Dendritic cell treated with granulocyte-macrophage colony-stimulating factor and Interleukin-4, amounts not matched to agents 40 ng/mL and 50 ng/mL, for 4 days (primary cell): Measurements from ENCODE around the gene SF3B5.

Source experiments
- H3K27ac Mint-ChIP-seq: one replicate; pipeline ENCODE4 v1.8.0; 2022; ENCODE audit warnings: mild to moderate bottlenecking, mixed read lengths
- H3K27me3 Mint-ChIP-seq: one replicate; pipeline ENCODE4 v1.8.0; 2022; ENCODE audit warnings: mild to moderate bottlenecking, mixed read lengths
- H3K36me3 Mint-ChIP-seq: one replicate; pipeline ENCODE4 v1.8.0; 2022; ENCODE audit warnings: low read depth, mixed read lengths
- H3K4me1 Mint-ChIP-seq: one replicate; pipeline ENCODE4 v1.8.0; 2022; ENCODE audit warnings: low read depth, mixed read lengths
- H3K4me3 Mint-ChIP-seq: one replicate; pipeline ENCODE4 v1.8.0; 2022; ENCODE audit warnings: mild to moderate bottlenecking, moderate library complexity, mixed read lengths
- H3K9me3 Mint-ChIP-seq: one replicate; pipeline ENCODE4 v1.8.0; 2022; ENCODE audit warnings: mixed read lengths
- intact Hi-C: fragments of 100-400 bp; cut with micrococcal nuclease; formaldehyde crosslinking; loops from one replicate; pipeline ENCODE4 v1.15.0; 2022

The SF3B5 gene

DNA sequence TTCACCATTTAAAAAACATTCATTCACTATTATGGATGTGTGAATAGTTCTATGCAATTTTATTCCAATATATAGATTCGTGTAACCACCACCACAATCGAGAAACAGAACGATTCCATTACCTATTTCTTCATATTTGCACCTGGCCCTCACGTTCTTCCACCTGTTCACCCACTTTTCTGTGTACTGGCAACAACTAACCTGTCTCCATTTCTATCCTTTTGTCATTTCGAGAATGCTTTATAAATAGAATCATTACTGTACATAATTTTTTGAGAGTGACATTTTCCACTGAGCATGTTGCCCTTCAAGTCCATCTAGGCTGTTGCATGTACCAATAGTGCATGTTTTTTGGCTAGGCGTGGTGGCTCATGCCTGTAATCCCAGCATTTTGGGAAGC is 31.7 kb upstream of the SF3B5 start:
- Mint-ChIP-seq H3K9me3 (no peaks in the 10 kb centered on the region), H3K4me1 (peaks cover 46% of the 10 kb centered on the region), H3K36me3 (no peaks in the 10 kb centered on the region), H3K27ac (no peak overlapping the region), H3K4me3 (no peak overlapping the region), H3K27me3 (no peaks in the 10 kb centered on the region)
- intact Hi-C loops: no loop called here

DNA sequence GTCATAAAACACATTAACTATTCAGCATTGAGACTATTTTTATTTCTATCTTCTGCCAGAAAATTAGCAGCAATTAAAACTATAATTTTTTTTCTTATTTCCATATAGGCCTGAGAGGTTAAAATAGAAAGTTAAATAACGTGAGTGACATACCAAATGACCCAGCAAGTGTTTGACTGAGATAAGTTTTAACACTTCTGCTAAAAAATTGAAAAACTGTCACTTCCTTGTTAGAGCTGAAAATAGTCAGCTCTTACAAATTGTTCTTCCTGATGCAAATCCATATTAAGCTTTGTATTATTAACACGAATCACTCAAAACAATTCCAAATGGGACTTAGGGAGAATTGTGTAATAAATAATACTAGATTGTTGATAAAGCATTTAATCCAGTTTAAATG is 28.5 kb upstream of the SF3B5 start:
- Mint-ChIP-seq H3K36me3 (no peaks in the 10 kb centered on the region), H3K4me3 (no peak overlapping the region), H3K9me3 (no peaks in the 10 kb centered on the region), H3K4me1 (peaks cover 24% of the 10 kb centered on the region), H3K27ac (peak overlapping the region; percentile 74), H3K27me3 (no peaks in the 10 kb centered on the region)
- intact Hi-C loops: no loop called here

DNA sequence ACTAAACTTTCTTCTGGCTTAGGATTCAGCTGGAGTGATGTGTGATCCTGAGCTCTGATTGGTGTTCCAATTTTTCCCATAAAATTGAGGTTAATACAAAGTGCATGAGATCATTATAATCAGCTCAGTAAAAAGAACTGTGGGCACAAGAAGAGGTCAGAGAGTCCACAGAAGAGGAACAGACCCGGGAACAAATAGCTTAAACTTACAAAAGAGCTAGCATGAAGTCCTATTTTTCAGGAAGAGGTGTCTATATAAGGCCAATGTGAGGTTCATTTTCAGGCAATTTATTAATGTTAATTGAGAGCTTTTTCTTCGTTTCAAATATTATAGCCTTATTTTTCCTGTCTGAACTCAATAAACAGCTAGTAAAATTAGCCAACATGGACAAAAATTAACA is 28.0 kb upstream of the SF3B5 start:
- Mint-ChIP-seq H3K36me3 (no peaks in the 10 kb centered on the region), H3K9me3 (no peaks in the 10 kb centered on the region), H3K4me3 (no peak overlapping the region), H3K4me1 (peaks cover 24% of the 10 kb centered on the region), H3K27ac (peak overlapping the region; percentile 74), H3K27me3 (no peaks in the 10 kb centered on the region)
- intact Hi-C loops: no loop called here

DNA sequence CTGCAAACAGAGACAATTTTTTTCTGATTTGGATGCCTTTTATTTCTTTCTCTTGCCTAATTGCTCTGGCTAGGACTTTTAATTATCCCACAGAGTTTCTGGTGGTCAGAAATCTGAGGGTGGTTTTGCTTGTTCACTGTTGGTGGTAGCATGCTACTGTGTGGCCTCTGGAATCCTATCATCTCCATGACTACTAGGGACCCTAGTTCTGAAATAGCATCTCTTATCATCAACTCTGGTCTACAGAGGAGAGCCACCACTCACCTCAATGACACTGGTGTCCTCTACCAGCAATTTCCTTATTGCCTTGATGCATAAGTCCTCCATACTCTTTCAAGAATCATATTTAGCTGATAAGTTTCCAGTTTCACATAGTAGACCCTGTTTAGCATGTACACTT is 27.5 kb upstream of the SF3B5 start:
- H3K36me3 Mint-ChIP-seq: no peaks in the 10 kb centered on the region
- intact Hi-C loops: no loop called here
- peaks cover 24% of the 10 kb centered on the region for H3K4me1 Mint-ChIP-seq
- H3K9me3 Mint-ChIP-seq: no peaks in the 10 kb centered on the region
- H3K27me3 Mint-ChIP-seq: no peaks in the 10 kb centered on the region
- H3K4me3 Mint-ChIP-seq: no peak overlapping the region
- H3K27ac Mint-ChIP-seq: peak overlapping the region; percentile 74

DNA sequence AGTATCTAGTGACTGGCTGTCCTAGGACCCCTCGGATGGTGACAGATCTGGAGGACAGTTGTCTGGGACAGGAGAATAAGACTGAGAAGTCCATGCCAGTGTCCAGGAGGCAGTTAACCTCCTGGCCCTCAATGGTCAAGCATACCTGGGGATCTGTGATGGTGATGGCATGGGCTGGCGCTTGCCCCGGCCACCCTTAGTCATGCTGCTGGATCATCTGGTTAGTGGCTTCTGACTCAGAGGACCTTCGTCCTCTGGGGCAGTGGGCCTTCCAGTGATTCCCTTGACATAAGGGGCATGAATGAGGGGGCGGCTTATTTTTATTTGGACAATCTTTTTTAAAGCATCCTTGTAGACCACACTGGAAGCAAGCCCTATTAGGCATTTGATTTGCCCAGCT is 24.0 kb upstream of the SF3B5 start:
- H3K27ac Mint-ChIP-seq: no peak overlapping the region
- no peaks in the 10 kb centered on the region for H3K36me3 Mint-ChIP-seq
- H3K4me1 Mint-ChIP-seq: peaks cover 18% of the 10 kb centered on the region
- no peaks in the 10 kb centered on the region for H3K9me3 Mint-ChIP-seq
- no peaks in the 10 kb centered on the region for H3K27me3 Mint-ChIP-seq
- H3K4me3 Mint-ChIP-seq: no peak overlapping the region
- intact Hi-C loops: no loop called here

DNA sequence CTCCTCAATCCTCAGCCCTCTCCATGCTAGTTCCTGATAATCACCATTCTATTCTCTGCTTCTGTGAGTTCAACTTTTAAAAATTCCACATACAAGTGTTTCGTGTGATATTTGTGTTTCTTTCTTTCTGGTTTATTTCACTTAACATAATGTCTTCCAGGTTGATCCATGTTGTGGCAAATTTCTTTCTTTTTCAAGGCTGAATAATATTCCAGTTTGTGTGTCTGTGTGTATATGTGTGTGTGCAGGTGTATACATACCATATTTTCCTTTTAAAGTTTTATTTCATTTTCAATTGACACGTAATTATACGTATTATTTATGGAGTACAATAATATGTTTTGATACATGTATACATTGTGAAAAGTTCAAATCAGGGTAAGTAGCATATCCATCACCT is 19.8 kb upstream of the SF3B5 start:
- no peaks in the 10 kb centered on the region for H3K36me3 Mint-ChIP-seq
- no peaks in the 10 kb centered on the region for H3K9me3 Mint-ChIP-seq
- intact Hi-C loops: no loop called here
- no peak overlapping the region for H3K4me3 Mint-ChIP-seq
- no peaks in the 10 kb centered on the region for H3K4me1 Mint-ChIP-seq
- H3K27ac Mint-ChIP-seq: no peak overlapping the region
- H3K27me3 Mint-ChIP-seq: no peaks in the 10 kb centered on the region

DNA sequence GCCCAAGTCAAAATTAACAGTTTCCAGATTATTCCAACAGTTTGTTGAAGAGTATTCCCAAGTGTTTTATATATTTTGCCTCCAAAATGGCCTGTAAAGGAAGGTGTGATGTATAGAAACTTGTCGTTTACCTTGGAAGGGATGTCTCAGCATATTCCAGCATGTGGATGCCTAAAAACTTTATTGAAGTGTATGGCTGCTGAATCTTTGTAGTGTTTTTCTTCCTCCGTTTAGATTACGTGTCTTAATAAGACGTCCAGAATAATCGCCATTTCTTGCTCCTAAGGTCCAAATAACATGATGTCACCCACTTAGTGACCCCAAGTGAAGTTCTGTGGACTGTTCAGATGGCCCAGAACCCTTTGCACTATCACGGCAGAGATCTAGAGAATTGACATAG is 18.0 kb upstream of the SF3B5 start:
- H3K36me3 Mint-ChIP-seq: no peaks in the 10 kb centered on the region
- H3K27me3 Mint-ChIP-seq: no peaks in the 10 kb centered on the region
- no peak overlapping the region for H3K4me3 Mint-ChIP-seq
- intact Hi-C loops: no loop called here
- no peaks in the 10 kb centered on the region for H3K9me3 Mint-ChIP-seq
- no peak overlapping the region for H3K27ac Mint-ChIP-seq
- no peaks in the 10 kb centered on the region for H3K4me1 Mint-ChIP-seq

DNA sequence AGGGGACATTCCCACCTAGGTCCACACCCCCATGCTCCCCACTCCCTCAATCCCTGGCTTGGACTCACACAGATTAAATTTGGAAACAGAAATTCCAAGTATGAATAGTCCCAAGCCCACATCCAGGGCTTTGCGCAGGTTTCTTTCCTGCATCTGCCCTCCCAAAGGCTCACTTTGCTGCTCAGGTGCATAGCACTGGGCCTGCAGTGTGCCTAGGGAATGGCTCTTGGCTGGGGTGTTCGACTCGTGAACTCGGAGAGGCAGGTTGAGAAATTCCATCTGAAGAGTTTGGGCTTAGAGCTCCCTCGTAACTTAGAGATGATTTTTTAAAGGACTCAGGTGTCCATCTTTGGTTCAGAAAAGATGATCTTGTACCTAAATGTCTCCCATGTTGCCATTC is 14.8 kb upstream of the SF3B5 start:
- Mint-ChIP-seq H3K27me3 (no peaks in the 10 kb centered on the region), H3K4me1 (no peaks in the 10 kb centered on the region), H3K4me3 (no peak overlapping the region), H3K27ac (no peak overlapping the region), H3K36me3 (no peaks in the 10 kb centered on the region), H3K9me3 (no peaks in the 10 kb centered on the region)
- intact Hi-C loops: no loop called here

DNA sequence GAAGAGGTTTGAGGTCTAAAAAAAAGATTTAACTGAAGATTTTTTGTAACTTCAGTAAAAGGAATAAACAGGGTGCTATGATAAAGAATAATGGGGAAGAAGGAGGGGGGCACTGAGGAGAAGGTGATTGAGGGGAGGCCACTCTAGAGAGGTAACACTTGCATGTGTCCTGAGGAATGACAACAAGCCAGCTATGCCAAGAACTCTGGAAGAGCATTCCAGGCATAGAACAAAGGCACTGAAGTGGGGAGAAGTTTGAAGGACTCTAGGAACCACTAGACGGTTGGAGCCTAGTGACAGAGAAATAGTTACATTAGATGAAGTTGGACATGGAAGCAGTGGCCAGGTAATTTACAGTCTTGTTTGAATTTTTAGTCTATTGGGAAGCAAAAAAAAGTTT is 10.8 kb upstream of the SF3B5 start:
- Mint-ChIP-seq H3K27me3 (no peaks in the 10 kb centered on the region), H3K27ac (no peak overlapping the region), H3K36me3 (no peaks in the 10 kb centered on the region), H3K4me1 (no peaks in the 10 kb centered on the region), H3K4me3 (no peak overlapping the region), H3K9me3 (no peaks in the 10 kb centered on the region)
- intact Hi-C loops: loop anchor here (5.0 kb wide), 1 partner anchor 36 kb away; no protein-coding TSS in a partner anchor

DNA sequence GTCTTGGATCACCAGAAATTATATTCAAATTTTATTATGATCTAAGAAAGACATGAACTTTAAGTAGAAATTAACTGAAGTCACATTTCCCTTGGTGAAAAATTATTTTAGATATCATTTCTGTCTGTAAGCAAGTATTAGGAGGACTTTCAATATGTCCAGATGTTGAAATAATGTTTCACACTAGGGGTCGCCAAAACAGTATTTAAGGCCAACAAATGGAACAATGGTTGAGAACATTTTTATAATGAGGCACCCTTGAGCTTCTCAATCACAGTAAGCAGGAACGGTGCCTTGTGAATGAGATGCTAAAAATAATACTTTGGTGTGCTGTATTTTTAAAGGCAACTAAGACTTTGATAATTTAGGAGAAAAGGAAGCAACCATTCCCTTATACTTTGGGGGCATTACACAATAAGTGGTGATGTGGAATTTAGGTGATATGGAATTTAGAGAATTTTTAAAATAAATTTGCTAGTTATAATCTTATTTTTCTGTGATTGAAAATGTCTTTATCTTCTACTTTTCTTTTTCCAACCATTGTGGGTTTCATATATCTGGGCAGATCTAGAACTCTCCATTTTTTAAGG is 9.6 kb upstream of the SF3B5 start:
- Mint-ChIP-seq H3K36me3 (no peaks in the 10 kb centered on the region), H3K4me3 (no peak overlapping the region), H3K9me3 (no peaks in the 10 kb centered on the region), H3K27me3 (no peaks in the 10 kb centered on the region), H3K27ac (no peak overlapping the region), H3K4me1 (no peaks in the 10 kb centered on the region)
- intact Hi-C loops: loop anchor here (1.0 to 5.0 kb wide), 3 partner anchors 37 to 378 kb away; no protein-coding TSS in a partner anchor

DNA sequence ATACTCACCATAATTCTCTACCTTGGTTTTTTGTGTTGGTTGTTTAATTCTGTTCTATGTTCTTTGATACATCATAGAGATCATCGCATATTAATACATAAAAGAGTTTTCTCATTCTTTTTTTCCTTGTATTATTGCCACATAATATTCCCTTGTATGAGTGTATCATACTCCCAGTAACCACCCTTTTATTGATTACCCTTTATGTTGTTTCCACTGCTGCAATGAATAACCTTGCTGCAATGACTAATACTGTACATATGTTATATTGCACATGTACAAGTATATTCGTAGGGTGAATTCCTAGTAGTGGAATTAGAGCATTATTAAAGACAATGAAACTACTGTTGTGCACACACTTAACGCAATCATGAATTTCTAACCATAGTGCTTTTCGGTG is 9.1 kb upstream of the SF3B5 start:
- no peak overlapping the region for H3K27ac Mint-ChIP-seq
- no peaks in the 10 kb centered on the region for H3K9me3 Mint-ChIP-seq
- H3K4me3 Mint-ChIP-seq: no peak overlapping the region
- intact Hi-C loops: loop anchor here (2.0 kb wide), 1 partner anchor 378 kb away; no protein-coding TSS in a partner anchor
- H3K27me3 Mint-ChIP-seq: no peaks in the 10 kb centered on the region
- H3K4me1 Mint-ChIP-seq: no peaks in the 10 kb centered on the region
- H3K36me3 Mint-ChIP-seq: no peaks in the 10 kb centered on the region

DNA sequence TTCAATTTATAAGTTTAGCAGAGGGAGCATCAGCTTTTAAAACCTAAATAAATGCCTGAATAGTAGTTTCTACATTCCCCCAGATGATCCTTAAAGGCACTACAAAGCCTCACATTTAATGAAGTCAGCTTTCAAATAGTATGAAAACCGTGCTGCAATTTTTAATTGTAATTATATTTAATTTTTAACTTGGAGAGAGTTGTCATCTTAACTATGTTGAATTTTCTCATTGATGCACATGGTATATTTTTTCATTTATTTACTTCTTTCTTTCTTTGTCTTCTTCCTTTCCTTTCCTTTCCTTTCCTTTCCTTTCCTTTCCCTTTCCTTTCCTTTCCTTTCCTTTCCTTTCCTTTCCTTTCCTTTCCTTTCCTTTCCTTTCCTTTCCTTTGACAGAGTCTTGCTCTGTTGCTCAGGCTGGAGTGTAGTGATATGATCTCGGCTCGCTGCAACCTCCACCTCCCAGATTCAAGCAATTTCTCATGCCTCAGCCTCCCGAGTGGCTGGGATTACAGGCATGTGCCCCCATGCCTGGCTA is 7.7 kb upstream of the SF3B5 start:
- intact Hi-C loops: no loop called here
- Mint-ChIP-seq H3K27me3 (no peaks in the 10 kb centered on the region), H3K27ac (no peak overlapping the region), H3K36me3 (no peaks in the 10 kb centered on the region), H3K4me3 (no peak overlapping the region), H3K4me1 (no peaks in the 10 kb centered on the region), H3K9me3 (no peaks in the 10 kb centered on the region)

DNA sequence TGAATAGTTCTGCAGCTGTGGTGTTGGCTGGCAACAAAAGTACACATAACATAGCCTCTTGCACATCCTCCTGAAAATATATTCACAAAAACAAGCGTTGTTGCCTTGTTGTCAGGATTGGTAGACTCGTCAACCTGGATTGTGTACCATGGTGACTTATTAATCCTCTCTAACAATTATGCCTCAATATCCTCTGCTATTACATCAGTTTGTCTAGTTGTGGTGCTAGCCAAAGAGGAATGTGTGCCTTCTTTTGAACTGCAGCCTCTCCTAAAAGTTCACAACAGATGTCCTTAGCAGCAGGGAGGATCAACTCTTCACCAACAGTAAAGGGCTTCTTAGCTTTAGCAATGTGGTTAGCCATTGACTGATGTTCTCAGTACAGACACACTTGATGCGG is 3.6 kb upstream of the SF3B5 start:
- H3K27ac Mint-ChIP-seq: no peak overlapping the region
- H3K4me3 Mint-ChIP-seq: no peak overlapping the region
- H3K27me3 Mint-ChIP-seq: no peaks in the 10 kb centered on the region
- H3K4me1 Mint-ChIP-seq: peaks cover 18% of the 10 kb centered on the region
- H3K36me3 Mint-ChIP-seq: peaks cover 20% of the 10 kb centered on the region
- intact Hi-C loops: loop anchor here (5.0 to 10.0 kb wide), 2 partner anchors 63 to 254 kb away; partner anchors contain the start of gene LTV1
- H3K9me3 Mint-ChIP-seq: no peaks in the 10 kb centered on the region

DNA sequence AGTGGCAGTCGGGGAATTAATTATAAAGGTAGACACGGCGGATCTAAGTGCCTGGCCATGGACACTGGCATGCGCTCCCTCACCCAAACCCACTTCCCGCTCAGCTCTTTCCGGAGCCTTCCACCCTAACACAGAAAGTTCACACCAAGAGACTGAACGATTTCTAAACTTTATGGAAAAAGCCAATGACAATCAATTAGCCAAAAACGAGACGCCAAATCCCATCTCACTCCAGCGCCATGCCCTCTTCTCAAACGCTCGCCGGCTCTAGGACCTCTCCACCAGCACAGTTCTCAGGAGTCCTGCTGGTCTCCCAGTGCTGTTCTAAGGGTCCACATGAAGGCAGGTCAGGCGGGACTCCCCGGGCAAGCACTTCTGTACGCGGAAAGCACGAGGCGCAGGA is 641 bp downstream of the SF3B5 start:
- Mint-ChIP-seq H3K27me3 (no peaks in the 10 kb centered on the region), H3K4me1 (peaks cover 22% of the 10 kb centered on the region), H3K4me3 (peak overlapping the region; percentile 92), H3K27ac (peak overlapping the region; percentile 95), H3K36me3 (peaks cover 24% of the 10 kb centered on the region), H3K9me3 (no peaks in the 10 kb centered on the region)
- intact Hi-C loops: loop anchor here (1.0 to 10.0 kb wide), 5 partner anchors 30 to 519 kb away; partner anchors contain the start of genes LTV1 and UTRN

DNA sequence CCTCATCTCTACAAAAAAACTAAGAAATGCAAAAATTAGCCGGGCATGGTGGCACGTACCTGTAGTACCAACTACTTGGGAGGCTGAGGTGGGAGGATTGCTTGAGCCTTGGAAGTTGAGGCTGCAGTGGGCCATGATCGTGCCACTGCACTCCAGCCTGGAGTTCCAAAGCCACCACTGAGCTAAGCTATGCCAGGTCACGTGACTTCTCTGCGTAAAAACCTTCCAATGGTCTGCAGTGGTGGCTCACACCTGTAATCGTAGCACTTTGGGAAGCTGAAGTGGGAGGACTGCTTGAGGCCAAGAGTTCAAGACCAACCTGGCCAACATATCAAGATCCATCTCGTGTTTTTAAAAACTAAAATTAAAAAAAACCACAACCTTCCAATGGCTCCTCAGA is 1.7 kb downstream of the SF3B5 start:
- H3K4me3 Mint-ChIP-seq: no peak overlapping the region
- intact Hi-C loops: loop anchor here (2.0 to 10.0 kb wide), 3 partner anchors 29 to 249 kb away; partner anchors contain the start of genes LTV1 and UTRN
- H3K9me3 Mint-ChIP-seq: no peaks in the 10 kb centered on the region
- H3K36me3 Mint-ChIP-seq: peaks cover 24% of the 10 kb centered on the region
- H3K27me3 Mint-ChIP-seq: no peaks in the 10 kb centered on the region
- H3K4me1 Mint-ChIP-seq: peaks cover 22% of the 10 kb centered on the region
- H3K27ac Mint-ChIP-seq: no peak overlapping the region
